Measurements from ENCODE around the gene MYO10.

The MYO10 gene

DNA sequence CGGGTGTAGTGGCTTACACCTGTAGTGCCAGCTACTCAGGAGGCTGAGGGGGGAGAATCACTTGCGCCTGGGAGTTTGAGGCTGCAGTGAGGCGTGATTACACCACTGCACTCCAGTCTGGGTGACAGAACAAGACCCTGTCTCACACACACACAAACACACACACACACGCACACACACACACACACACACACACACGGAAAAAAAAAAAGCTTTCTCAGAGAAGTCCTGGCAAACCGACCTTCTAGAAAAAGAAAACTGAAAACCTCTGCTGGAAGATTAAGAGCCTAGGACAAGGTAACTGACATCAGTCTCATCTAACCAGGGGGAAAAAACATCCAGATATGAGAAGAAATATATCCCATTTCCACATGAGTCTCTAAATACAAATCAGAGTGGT lies 178.9 kb downstream of the MYO10 start:
- DNase-seq (ENCODE audit: extremely low read depth, low read depth) = no peak
- no peak overlapping the region for H3K4me3 ChIP-seq (replicated peaks; ENCODE audit: low read depth, low read length)
- TF ChIP-seq, protein P1, sequence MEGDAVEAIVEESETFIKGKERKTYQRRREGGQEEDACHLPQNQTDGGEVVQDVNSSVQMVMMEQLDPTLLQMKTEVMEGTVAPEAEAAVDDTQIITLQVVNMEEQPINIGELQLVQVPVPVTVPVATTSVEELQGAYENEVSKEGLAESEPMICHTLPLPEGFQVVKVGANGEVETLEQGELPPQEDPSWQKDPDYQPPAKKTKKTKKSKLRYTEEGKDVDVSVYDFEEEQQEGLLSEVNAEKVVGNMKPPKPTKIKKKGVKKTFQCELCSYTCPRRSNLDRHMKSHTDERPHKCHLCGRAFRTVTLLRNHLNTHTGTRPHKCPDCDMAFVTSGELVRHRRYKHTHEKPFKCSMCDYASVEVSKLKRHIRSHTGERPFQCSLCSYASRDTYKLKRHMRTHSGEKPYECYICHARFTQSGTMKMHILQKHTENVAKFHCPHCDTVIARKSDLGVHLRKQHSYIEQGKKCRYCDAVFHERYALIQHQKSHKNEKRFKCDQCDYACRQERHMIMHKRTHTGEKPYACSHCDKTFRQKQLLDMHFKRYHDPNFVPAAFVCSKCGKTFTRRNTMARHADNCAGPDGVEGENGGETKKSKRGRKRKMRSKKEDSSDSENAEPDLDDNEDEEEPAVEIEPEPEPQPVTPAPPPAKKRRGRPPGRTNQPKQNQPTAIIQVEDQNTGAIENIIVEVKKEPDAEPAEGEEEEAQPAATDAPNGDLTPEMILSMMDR (IDR thresholded peaks at IDR 0.05; ENCODE audit: low read depth, low read length, missing control alignments) = no peak

DNA sequence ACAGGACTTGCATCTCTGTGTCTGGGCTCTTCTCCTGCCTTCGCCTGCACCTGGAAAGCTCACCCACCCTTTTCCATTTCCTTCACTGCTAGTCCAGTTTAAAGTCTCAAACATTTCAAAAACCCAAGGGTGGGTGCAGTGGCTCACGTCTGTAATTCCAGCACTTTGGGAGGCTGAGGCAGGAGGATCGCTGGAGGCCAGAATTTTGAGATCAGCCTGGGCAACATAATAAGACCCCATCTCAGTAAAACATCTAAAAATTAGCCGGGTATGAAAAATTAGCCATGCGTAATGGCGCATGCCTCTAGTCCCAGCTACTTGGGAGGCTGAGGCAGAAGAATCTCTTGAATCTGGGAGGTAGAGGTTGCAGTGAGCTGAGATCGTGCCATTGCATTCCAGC lies 179.4 kb downstream of the MYO10 start:
- DNase-seq (ENCODE audit: extremely low read depth, low read depth) = no peak
- TF ChIP-seq, protein P1 (IDR thresholded peaks at IDR 0.05; ENCODE audit: low read depth, low read length, missing control alignments) = no peak
- H3K4me3 ChIP-seq (replicated peaks; ENCODE audit: low read depth, low read length) = no peak overlapping the region

GRCh38 chr5:16755641-16756040 lies 180.4 kb downstream of the MYO10 start:
- no peak overlapping the region for H3K4me3 ChIP-seq (replicated peaks; ENCODE audit: low read depth, low read length)
- TF ChIP-seq, protein P1 (IDR thresholded peaks at IDR 0.05; ENCODE audit: low read depth, low read length, missing control alignments) = no peak
- no peak for DNase-seq (ENCODE audit: extremely low read depth, low read depth)

DNA sequence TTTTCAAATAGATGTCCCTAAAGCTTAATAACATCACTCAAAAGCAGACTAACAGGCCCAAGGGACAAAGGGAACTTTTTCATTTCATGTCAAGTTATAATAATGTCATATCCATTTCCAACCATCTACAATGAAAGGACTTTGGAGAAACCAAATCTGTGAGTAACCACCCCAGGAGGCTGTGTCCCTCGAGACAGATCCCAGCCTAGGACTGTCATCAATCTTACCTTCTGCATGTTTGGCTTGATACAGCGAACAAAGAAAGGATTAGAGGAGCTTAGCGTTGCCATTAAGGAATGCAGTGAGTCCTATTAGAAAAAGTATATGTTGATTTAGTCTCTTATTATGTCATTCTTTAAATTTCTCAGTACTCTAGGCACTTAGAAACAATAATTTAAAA lies 181.5 kb downstream of the MYO10 start:
- no peak overlapping the region for H3K4me3 ChIP-seq (replicated peaks; ENCODE audit: low read depth, low read length)
- TF ChIP-seq, protein P1 (IDR thresholded peaks at IDR 0.05; ENCODE audit: low read depth, low read length, missing control alignments) = no peak
- DNase-seq (ENCODE audit: extremely low read depth, low read depth) = no peak

- no peak overlapping the region for H3K4me3 ChIP-seq (replicated peaks; ENCODE audit: low read depth, low read length)
- DNase-seq (ENCODE audit: extremely low read depth, low read depth) = no peak
- TF ChIP-seq, protein P1 (IDR thresholded peaks at IDR 0.05; ENCODE audit: low read depth, low read length, missing control alignments) = no peak
Observed at GRCh38 chr5:16754086-16754485, 182.0 kb downstream of the MYO10 start.

DNA sequence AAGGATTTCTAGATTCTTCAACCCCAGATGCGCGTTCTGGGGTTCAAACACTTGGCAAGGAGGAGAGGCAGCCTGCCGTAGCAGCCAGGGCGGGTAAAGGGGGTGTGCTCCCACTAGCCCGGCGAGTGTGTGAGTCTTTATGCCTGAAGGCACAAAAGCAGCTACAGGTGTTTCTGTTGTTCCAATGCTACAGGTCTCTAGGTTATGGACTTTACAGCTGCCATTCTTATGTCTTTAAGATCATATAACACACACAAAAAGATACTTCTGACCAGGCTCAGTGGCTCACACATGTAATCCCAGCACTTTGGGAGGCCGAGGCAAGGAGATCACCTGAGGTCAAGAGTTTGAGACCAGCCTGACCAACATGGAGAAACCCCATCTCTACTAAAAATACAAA lies 185.6 kb downstream of the MYO10 start:
- TF ChIP-seq, protein P1 (IDR thresholded peaks at IDR 0.05; ENCODE audit: low read depth, low read length, missing control alignments) = no peak
- no peak for DNase-seq (ENCODE audit: extremely low read depth, low read depth)
- H3K4me3 ChIP-seq (replicated peaks; ENCODE audit: low read depth, low read length) = no peak overlapping the region

DNA sequence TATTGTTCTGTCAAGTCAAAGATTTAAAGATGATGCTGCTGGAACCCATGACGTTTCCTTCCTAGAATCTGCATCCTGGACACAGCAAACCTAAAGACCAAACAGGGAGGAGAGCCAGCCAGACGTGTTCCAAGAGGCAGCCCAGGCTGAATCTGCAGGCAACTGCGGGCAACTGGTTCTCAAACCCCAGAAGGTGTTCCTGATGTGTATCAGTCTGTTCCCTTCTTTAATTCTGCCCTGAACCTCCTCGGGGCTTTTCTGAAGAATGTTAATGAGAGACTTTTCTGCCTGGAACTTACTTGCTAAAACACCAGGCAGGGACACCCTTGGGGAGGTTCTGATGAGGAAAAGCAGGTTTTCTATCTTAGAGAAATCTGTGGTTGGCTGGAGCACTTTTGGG lies 186.5 kb downstream of the MYO10 start:
- TF ChIP-seq, protein P1 (IDR thresholded peaks at IDR 0.05; ENCODE audit: low read depth, low read length, missing control alignments) = no peak
- H3K4me3 ChIP-seq (replicated peaks; ENCODE audit: low read depth, low read length) = no peak overlapping the region
- no peak for DNase-seq (ENCODE audit: extremely low read depth, low read depth)
